ENCODE results near the gene CNTN5.

CNTN5 gene

DNA sequence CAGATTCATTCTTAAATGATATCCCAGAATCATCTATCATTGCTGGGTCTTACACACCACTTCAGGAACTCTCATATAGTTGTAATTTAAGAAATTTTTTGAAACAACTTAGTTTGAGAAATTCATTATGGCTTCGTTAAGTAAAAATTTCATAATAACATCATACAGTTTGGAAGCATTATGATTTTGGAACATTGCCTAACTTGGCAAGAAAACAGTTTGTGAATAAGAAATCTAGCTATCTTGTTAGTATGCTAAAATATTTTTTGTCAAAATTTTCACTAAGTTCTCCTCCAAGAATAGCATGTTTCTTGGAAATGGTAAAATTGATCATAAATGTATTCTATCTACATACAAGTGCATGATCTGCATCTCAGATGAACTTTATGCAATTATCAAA, 217.7 kb downstream of the CNTN5 start:
- Histone ChIP-seq H3K36me3 (ENCODE audit: insufficient read depth, low read length) (no peaks in the 10 kb centered on the region), H3K27me3 (ENCODE audit: control insufficient read depth, insufficient read depth, low read length) (no peaks in the 10 kb centered on the region), H3K9ac (ENCODE audit: low read depth, low read length) (no peak overlapping the region), H3K9me3 (replicated peaks; ENCODE audit: low read length) (no peaks in the 10 kb centered on the region), H3K4me3 (ENCODE audit: low read length) (no peak overlapping the region), H3K4me1 (ENCODE audit: control insufficient read depth, insufficient read depth, low read length) (no peaks in the 10 kb centered on the region), H3K4me2 (ENCODE audit: low read length) (no peak overlapping the region)

DNA sequence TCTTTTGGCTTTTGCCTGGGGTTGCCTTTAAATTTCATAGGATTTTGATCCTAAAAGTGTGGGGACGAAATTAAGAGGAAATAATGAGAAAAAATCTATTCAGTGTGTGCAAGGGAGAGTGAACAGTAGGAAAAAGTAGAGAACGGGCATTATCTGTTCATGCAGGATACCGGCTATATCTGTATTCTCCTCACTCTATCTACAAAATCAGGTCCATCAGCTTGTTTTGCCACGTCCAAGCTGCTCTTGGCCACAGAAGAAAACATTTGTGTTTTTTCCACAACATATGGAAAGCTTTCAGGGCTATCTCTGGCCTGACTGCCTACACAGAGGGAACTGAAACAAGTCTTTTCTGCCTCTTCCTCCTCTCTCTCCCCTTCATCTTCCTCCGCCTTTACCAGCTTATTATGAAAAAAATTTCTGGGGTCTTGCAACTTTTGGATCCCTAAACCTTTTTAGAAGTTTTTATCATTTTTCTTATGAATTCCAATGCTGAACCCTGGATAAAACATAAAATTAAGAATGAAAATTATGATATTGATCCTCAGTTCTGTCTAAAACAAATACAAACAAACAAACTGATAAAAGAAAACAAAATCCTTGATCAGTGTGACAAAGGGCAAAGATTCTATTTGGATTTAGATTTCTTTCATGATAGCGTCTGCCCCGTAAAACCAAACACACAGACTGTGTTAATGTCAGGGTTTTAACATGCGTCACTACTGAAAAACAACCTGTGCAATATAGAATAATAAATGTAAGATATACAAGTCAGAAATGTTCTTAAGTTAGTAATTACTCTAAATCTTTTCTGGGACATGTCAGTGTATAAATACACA, 219.7 kb downstream of the CNTN5 start:
- Histone ChIP-seq H3K9ac (ENCODE audit: low read depth, low read length) (no peak overlapping the region), H3K9me3 (replicated peaks; ENCODE audit: low read length) (no peaks in the 10 kb centered on the region), H3K36me3 (ENCODE audit: insufficient read depth, low read length) (no peaks in the 10 kb centered on the region), H3K4me3 (ENCODE audit: low read length) (no peak overlapping the region), H3K4me2 (ENCODE audit: low read length) (no peak overlapping the region), H3K27me3 (ENCODE audit: control insufficient read depth, insufficient read depth, low read length) (no peaks in the 10 kb centered on the region), H3K4me1 (ENCODE audit: control insufficient read depth, insufficient read depth, low read length) (no peaks in the 10 kb centered on the region)

DNA sequence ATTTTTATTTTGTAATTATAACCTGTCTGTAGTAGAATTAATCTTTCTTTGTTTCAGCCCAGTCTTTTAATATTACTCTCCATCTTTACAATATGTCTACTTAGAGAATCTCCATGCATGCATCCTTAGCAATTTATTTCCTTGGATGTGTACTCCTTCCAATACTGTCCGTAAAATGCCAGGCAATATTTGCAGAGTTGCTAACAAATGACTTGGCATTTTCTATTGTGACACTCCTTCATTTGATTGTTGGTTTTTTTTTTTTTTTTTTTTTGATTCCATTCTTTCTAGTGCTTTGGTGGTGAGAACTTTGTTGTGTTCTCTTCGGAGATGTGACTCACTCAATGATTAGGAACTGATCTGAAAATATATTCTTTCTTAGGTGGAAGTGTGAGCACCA, 220.3 kb downstream of the CNTN5 start:
- H3K9ac ChIP-seq (ENCODE audit: low read depth, low read length) = no peak overlapping the region
- H3K36me3 ChIP-seq (ENCODE audit: insufficient read depth, low read length) = no peaks in the 10 kb centered on the region
- no peaks in the 10 kb centered on the region for H3K9me3 ChIP-seq (replicated peaks; ENCODE audit: low read length)
- H3K27me3 ChIP-seq (ENCODE audit: control insufficient read depth, insufficient read depth, low read length) = no peaks in the 10 kb centered on the region
- no peak overlapping the region for H3K4me2 ChIP-seq (ENCODE audit: low read length)
- H3K4me3 ChIP-seq (ENCODE audit: low read length) = no peak overlapping the region
- H3K4me1 ChIP-seq (ENCODE audit: control insufficient read depth, insufficient read depth, low read length) = no peaks in the 10 kb centered on the region

DNA sequence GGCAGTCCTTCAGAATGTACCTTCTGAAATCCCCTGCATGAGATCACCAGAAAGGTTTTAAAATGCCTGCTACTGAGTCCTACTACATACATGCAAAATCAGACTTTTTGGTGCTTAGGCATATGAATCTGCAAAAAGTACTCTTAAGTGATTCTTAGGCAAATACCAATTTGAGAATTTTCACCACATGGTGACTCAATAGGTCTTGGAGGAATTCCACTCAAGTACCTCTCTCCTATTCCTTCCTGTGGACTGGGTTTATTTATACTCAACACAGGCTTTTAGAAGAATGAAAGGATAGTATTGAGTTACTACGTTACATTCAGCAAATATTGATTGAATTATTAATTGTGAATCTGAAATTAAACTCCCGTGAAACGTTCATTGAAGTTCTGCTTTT, 223.9 kb downstream of the CNTN5 start:
- Histone ChIP-seq H3K4me2 (ENCODE audit: low read length) (no peak overlapping the region), H3K27me3 (ENCODE audit: control insufficient read depth, insufficient read depth, low read length) (no peaks in the 10 kb centered on the region), H3K4me3 (ENCODE audit: low read length) (no peak overlapping the region)

DNA sequence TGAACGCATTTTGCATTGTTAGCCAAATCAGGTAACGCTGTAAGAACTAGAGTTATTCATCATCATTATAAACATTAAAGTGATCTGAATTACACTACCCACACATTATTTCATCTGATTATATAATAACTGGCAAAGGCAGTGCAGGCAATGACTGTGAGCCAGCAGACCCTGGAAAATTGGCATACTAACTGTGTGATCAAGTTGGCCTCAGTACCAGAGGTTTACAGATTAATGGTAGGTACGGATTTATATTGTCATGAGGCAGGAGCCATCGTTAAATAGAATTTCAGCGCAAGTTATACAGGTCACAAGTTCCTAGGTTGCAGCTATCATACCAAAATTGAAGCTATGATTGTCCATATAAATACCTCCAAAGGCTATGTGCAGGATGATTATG, 225.4 kb downstream of the CNTN5 start:
- Histone ChIP-seq H3K36me3 (ENCODE audit: insufficient read depth, low read length) (no peaks in the 10 kb centered on the region), H3K4me1 (ENCODE audit: control insufficient read depth, insufficient read depth, low read length) (no peaks in the 10 kb centered on the region), H3K4me3 (ENCODE audit: low read length) (no peak overlapping the region), H3K27me3 (ENCODE audit: control insufficient read depth, insufficient read depth, low read length) (no peaks in the 10 kb centered on the region), H3K4me2 (ENCODE audit: low read length) (no peak overlapping the region), H3K9me3 (replicated peaks; ENCODE audit: low read length) (no peaks in the 10 kb centered on the region), H3K9ac (ENCODE audit: low read depth, low read length) (no peak overlapping the region)

More for the DNA sequence above, 223.9 kb downstream of the CNTN5 start:
- Histone ChIP-seq H3K9ac (ENCODE audit: low read depth, low read length) (no peak overlapping the region), H3K4me1 (ENCODE audit: control insufficient read depth, insufficient read depth, low read length) (no peaks in the 10 kb centered on the region), H3K36me3 (ENCODE audit: insufficient read depth, low read length) (no peaks in the 10 kb centered on the region), H3K9me3 (replicated peaks; ENCODE audit: low read length) (no peaks in the 10 kb centered on the region)

DNA sequence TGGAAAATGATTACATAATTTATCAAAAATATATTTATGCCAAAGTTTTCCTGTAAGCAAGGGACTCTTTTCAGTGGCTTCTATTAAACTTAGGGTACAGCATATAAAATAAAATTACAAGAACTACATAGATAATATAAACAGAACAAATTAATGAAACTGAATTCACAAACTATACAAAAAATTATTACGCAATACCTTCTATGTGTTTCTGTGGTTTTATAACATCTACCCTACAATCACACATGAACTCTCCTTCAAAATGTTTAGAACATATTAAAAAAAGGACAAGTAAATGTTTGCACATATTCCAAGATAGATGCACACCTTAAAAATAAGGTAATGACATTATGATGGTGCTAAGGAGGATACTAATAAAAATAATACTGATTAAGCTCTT, 235.9 kb downstream of the CNTN5 start:
- Histone ChIP-seq H3K27me3 (ENCODE audit: control insufficient read depth, insufficient read depth, low read length) (no peaks in the 10 kb centered on the region), H3K4me1 (ENCODE audit: control insufficient read depth, insufficient read depth, low read length) (no peaks in the 10 kb centered on the region), H3K4me3 (ENCODE audit: low read length) (no peak overlapping the region), H3K4me2 (ENCODE audit: low read length) (no peak overlapping the region), H3K36me3 (ENCODE audit: insufficient read depth, low read length) (no peaks in the 10 kb centered on the region), H3K9me3 (replicated peaks; ENCODE audit: low read length) (no peaks in the 10 kb centered on the region), H3K9ac (ENCODE audit: low read depth, low read length) (no peak overlapping the region)

DNA sequence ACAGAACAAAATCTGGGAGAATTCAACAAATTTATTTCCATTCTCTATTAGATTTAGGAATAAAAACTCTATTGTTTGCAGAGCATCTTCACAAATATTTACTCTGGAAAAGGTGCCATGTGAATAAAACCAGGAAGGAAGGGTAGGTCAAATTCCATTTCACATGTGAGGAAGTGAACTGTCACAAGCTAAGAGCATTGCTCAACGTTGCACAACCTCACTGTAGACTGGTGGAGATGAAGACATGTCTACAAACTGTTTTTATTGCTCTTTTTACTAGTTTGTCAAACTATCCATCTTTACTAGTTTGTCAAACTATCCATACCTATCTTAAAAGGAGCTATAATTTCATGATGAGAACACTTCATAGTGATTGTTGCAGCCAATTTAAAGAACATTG, 236.4 kb downstream of the CNTN5 start:
- Histone ChIP-seq H3K9me3 (replicated peaks; ENCODE audit: low read length) (no peaks in the 10 kb centered on the region), H3K27me3 (ENCODE audit: control insufficient read depth, insufficient read depth, low read length) (no peaks in the 10 kb centered on the region), H3K4me3 (ENCODE audit: low read length) (no peak overlapping the region), H3K4me2 (ENCODE audit: low read length) (no peak overlapping the region), H3K9ac (ENCODE audit: low read depth, low read length) (no peak overlapping the region), H3K4me1 (ENCODE audit: control insufficient read depth, insufficient read depth, low read length) (no peaks in the 10 kb centered on the region), H3K36me3 (ENCODE audit: insufficient read depth, low read length) (no peaks in the 10 kb centered on the region)

DNA sequence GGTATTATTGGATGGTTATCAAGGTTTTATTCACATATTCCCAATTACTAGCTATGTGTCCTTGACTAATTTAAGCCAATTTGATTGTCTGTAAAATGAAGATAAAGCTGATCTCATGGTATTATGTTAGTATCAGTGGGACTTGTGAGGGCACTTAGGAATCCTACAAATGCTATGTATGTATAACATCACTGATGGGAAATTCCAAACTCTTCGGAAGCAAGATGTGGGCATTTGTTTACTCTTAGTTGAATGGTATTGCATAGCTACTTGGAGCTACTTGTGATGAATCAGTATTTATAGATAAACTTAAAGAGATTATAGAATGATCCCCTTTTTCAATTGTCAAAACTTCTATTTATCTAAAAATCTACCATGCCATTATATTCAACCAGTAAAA, 239.9 kb downstream of the CNTN5 start:
- no peaks in the 10 kb centered on the region for H3K27me3 ChIP-seq (ENCODE audit: control insufficient read depth, insufficient read depth, low read length)
- H3K4me3 ChIP-seq (ENCODE audit: low read length) = no peak overlapping the region
- no peak overlapping the region for H3K9ac ChIP-seq (ENCODE audit: low read depth, low read length)
- no peaks in the 10 kb centered on the region for H3K36me3 ChIP-seq (ENCODE audit: insufficient read depth, low read length)
- H3K9me3 ChIP-seq (replicated peaks; ENCODE audit: low read length) = no peaks in the 10 kb centered on the region
- no peaks in the 10 kb centered on the region for H3K4me1 ChIP-seq (ENCODE audit: control insufficient read depth, insufficient read depth, low read length)
- no peak overlapping the region for H3K4me2 ChIP-seq (ENCODE audit: low read length)

DNA sequence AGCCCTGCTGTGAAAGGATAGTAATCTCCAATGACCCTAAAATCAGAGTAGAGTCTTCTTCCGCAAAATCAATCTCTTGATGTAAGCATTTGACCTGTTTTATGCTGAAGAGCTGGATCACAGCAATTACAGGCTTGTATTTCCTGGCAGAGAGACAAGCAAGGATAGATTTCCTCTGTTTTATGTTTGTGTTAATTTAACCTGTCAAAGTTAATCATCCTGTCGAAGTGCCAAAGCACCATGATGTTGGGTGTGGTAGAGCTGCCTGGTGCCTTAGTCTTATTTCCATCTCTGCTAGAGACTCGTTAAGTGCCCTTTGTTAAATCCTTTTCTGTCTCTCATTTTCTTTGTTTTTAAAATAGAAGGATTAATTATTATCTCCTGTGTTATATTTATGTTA, 248.1 kb downstream of the CNTN5 start:
- no peak overlapping the region for H3K4me3 ChIP-seq (ENCODE audit: low read length)
- H3K9me3 ChIP-seq (replicated peaks; ENCODE audit: low read length) = no peaks in the 10 kb centered on the region
- no peak overlapping the region for H3K4me2 ChIP-seq (ENCODE audit: low read length)
- H3K36me3 ChIP-seq (ENCODE audit: insufficient read depth, low read length) = no peaks in the 10 kb centered on the region
- no peaks in the 10 kb centered on the region for H3K4me1 ChIP-seq (ENCODE audit: control insufficient read depth, insufficient read depth, low read length)
- H3K27me3 ChIP-seq (ENCODE audit: control insufficient read depth, insufficient read depth, low read length) = no peaks in the 10 kb centered on the region
- no peak overlapping the region for H3K9ac ChIP-seq (ENCODE audit: low read depth, low read length)

DNA sequence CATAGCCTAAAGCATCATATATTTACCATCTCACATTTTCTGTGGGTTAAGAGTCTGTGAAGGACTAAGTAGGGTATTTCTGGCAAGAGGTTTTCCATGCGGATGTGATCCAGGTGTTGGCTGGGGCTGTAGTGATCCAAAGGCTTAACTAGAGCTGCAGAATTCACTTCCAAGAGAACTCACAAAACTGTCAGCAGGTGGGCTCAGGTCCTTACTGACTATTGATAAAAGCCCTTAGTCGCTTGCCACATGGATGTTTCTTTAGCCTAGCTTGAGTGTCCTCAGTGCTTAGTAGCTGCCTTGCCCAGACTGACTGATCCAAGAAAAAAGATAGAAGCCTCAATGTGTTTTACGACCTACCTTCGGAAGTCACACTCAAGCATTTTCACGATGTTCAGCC, 250.8 kb downstream of the CNTN5 start:
- Histone ChIP-seq H3K4me3 (ENCODE audit: low read length) (no peak overlapping the region), H3K36me3 (ENCODE audit: insufficient read depth, low read length) (no peaks in the 10 kb centered on the region), H3K9ac (ENCODE audit: low read depth, low read length) (no peak overlapping the region), H3K9me3 (replicated peaks; ENCODE audit: low read length) (no peaks in the 10 kb centered on the region), H3K4me2 (ENCODE audit: low read length) (no peak overlapping the region), H3K27me3 (ENCODE audit: control insufficient read depth, insufficient read depth, low read length) (no peaks in the 10 kb centered on the region), H3K4me1 (ENCODE audit: control insufficient read depth, insufficient read depth, low read length) (no peaks in the 10 kb centered on the region)

DNA sequence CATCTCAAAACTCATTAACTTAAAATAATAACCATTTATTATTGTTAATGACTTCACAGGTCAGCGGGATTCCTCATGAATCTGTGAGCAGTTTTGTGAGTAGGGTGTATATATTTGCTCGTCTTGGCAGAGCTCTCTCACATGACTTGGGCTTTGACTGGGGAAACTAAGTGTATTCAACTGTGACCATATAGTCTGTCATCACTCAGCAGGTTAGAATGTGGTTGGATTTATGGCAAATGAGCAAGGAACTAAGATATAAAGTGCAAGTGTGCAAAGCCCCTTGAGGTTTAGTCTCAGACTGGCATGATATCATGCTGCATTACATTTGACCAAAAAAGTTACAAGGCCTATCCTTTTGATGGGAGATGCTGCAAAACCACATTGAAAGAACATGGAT, 254.8 kb downstream of the CNTN5 start:
- H3K4me1 ChIP-seq (ENCODE audit: control insufficient read depth, insufficient read depth, low read length) = no peaks in the 10 kb centered on the region

DNA sequence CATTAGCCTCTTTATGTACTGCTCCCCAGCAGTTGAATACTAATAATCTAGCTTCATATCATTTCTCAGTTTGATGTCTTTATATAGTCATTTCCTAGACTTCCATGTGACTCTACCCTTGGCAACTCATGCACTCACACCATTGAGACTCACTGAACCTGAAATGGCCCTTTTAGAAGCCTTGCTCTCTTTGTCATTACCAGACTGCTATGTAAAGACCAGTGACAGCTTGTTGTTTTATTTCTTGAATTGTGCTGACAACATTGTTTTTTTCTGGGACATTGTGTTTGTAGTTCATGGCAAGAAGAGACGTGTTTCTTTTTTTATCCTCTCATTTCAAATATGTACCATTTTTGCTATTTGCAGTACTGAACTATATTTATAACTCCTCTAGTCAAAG, 256.5 kb downstream of the CNTN5 start:
- Histone ChIP-seq H3K27me3 (ENCODE audit: control insufficient read depth, insufficient read depth, low read length) (no peaks in the 10 kb centered on the region), H3K4me3 (ENCODE audit: low read length) (no peak overlapping the region), H3K4me1 (ENCODE audit: control insufficient read depth, insufficient read depth, low read length) (no peaks in the 10 kb centered on the region), H3K9me3 (replicated peaks; ENCODE audit: low read length) (no peaks in the 10 kb centered on the region), H3K9ac (ENCODE audit: low read depth, low read length) (no peak overlapping the region), H3K4me2 (ENCODE audit: low read length) (no peak overlapping the region), H3K36me3 (ENCODE audit: insufficient read depth, low read length) (no peaks in the 10 kb centered on the region)

More for the DNA sequence above, 254.8 kb downstream of the CNTN5 start:
- Histone ChIP-seq H3K36me3 (ENCODE audit: insufficient read depth, low read length) (no peaks in the 10 kb centered on the region), H3K9me3 (replicated peaks; ENCODE audit: low read length) (no peaks in the 10 kb centered on the region), H3K4me3 (ENCODE audit: low read length) (no peak overlapping the region), H3K9ac (ENCODE audit: low read depth, low read length) (no peak overlapping the region), H3K4me2 (ENCODE audit: low read length) (no peak overlapping the region), H3K27me3 (ENCODE audit: control insufficient read depth, insufficient read depth, low read length) (no peaks in the 10 kb centered on the region)
